Testis (tissue), 3 donors: ENCODE data around the gene SCGN. TPM values are rescaled to one million over a fixed set of nuclear protein-coding genes. Genes with fewer than 3 reads are reported as not detected.
A peak's percentile ranks its signal among the peaks of the same experiment; 100 is the strongest.

Experiments used
- DNase-seq: peaks from one replicate; pipeline ENCODE4 v3.0.0-alpha.2; 2019
- H3K27ac ChIP-seq, 2 donors: fragments of 200-600 bp; sonication (generic); one replicate each; pipeline ENCODE4 v1.5.1; 2019
- H3K27me3 ChIP-seq: fragments of 200-600 bp; sonication (generic); one replicate; pipeline ENCODE4 v1.5.1; 2019
- H3K36me3 ChIP-seq: fragments of 200-600 bp; sonication (generic); one replicate; pipeline ENCODE4 v1.5.1; 2017; ENCODE audit warnings: low read depth; ENCODE audit errors: missing control alignments
- H3K4me1 ChIP-seq: fragments of 200-600 bp; sonication (generic); one replicate; pipeline ENCODE4 v1.5.1; 2019
- H3K4me3 ChIP-seq, 2 donors: fragments of 200-600 bp; sonication (generic); one replicate each; pipeline ENCODE4 v1.5.1; 2017 to 2019
- H3K9me3 ChIP-seq: fragments of 200-600 bp; sonication (generic); one replicate; pipeline ENCODE4 v1.5.1; 2017
- POLR2A ChIP-seq: fragments of 450-650 bp; IDR thresholded peaks from one replicate; pipeline ENCODE4 v1.6.1; 2017; ENCODE audit warnings: antibody characterized with exemption, mild to moderate bottlenecking, moderate library complexity
- WGBS, 2 donors: methylation state at CpG; one replicate each; pipeline ENCODE4 v1.1.5; 2018; 5-methylcytosine and 5-hydroxymethylcytosine counted together
- intact Hi-C: fragments of 100-400 bp; cut with DNase I; formaldehyde crosslinking; loops from one replicate; pipeline ENCODE4 v1.15.1; 2023; ENCODE audit warnings: low total_unique reads
- polyA plus RNA-seq: library from polyadenylated mRNA; stranded (reverse); fragments of 350-450 nt; fragmentation: Illumina TruSeq; extraction: RNeasy Lipid Tissue Mini Kit (QIAGEN cat#74804); gene quantifications from one replicate; pipeline ENCODE4 v1.2.3, GENCODE V29; 2014; ENCODE audit warnings: low read depth, low replicate concordance; ENCODE audit not compliant: insufficient read depth
- total RNA-seq, 2 donors: library from RNA; depleted of rRNA; stranded (reverse); fragments of >200 nt; gene quantifications; one replicate each; pipeline ENCODE4 v1.2.3, GENCODE V29; 2016
- TF ChIP-seq, protein P1 (sequence below), 3 experiments: fragments of 450-650 bp in 2 of 3; fragments of 200-600 bp in 1 of 3; sonication (generic) in 1 of 3; IDR thresholded peaks; one replicate each; pipeline ENCODE4 v1.5.1; 2016 to 2019; ENCODE audit warnings: antibody characterized with exemption in 3 of 3, mild to moderate bottlenecking in 2 of 3, moderate library complexity in 1 of 3

Gene SCGN
- total and polyA plus RNA-seq, 3 donors from 2014 or later, result 0.37 to 2.0 (median 0.73) TPM

- Histone ChIP-seq H3K36me3 (no peaks in the 10 kb centered on the region), H3K4me1 (no peaks in the 10 kb centered on the region), H3K27ac (no peak overlapping the region), H3K27me3 (no peaks in the 10 kb centered on the region), H3K9me3 (no peaks in the 10 kb centered on the region), H3K4me3 (no peak overlapping the region)
- no peak for TF ChIP-seq POLR2A
- TF ChIP-seq, protein P1, sequence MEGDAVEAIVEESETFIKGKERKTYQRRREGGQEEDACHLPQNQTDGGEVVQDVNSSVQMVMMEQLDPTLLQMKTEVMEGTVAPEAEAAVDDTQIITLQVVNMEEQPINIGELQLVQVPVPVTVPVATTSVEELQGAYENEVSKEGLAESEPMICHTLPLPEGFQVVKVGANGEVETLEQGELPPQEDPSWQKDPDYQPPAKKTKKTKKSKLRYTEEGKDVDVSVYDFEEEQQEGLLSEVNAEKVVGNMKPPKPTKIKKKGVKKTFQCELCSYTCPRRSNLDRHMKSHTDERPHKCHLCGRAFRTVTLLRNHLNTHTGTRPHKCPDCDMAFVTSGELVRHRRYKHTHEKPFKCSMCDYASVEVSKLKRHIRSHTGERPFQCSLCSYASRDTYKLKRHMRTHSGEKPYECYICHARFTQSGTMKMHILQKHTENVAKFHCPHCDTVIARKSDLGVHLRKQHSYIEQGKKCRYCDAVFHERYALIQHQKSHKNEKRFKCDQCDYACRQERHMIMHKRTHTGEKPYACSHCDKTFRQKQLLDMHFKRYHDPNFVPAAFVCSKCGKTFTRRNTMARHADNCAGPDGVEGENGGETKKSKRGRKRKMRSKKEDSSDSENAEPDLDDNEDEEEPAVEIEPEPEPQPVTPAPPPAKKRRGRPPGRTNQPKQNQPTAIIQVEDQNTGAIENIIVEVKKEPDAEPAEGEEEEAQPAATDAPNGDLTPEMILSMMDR (IDR thresholded peaks at IDR 0.05), result no peak
- DNase-seq, result no peak
- 80 to 87% methylated on average over 6 of the region's 6 CpGs for WGBS, 2 donors
- intact Hi-C loops, result no loop called here
These were observed 54.4 kb downstream of the SCGN start for GRCh38 chr6:25706314-25707014.

DNA sequence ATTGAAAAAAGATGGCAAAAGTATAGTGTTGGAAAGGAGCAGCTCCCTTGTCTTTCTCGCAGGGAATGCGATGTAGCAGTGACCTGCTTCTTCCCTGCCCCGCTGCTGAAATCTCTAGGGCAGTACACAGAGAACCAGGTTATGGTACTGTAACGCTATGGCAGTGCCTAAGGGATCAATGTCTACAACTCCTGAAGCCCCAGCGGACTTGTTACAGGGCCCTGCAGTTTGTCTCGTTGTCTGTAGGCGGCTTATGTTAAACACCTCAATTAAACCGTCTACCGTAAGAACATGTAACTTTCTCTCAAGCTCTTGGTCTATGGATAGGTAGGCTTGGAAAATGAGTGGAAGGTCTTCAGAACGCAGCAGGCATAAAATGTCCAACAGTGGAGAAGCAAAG, 57.7 kb downstream of the SCGN start:
- Histone ChIP-seq H3K27ac (no peak overlapping the region), H3K4me1 (no peaks in the 10 kb centered on the region), H3K9me3 (no peaks in the 10 kb centered on the region), H3K4me3 (peak overlapping the region in 1 of 2 donors; percentile 20), H3K27me3 (no peaks in the 10 kb centered on the region), H3K36me3 (no peaks in the 10 kb centered on the region)
- DNase-seq, result no peak
- WGBS, 2 donors, result 59 to 85% methylated on average over 10 of the region's 10 CpGs
- intact Hi-C loops, result no loop called here
- TF ChIP-seq, protein P1 (IDR thresholded peaks at IDR 0.05), result no peak
- no peak for TF ChIP-seq POLR2A

DNA sequence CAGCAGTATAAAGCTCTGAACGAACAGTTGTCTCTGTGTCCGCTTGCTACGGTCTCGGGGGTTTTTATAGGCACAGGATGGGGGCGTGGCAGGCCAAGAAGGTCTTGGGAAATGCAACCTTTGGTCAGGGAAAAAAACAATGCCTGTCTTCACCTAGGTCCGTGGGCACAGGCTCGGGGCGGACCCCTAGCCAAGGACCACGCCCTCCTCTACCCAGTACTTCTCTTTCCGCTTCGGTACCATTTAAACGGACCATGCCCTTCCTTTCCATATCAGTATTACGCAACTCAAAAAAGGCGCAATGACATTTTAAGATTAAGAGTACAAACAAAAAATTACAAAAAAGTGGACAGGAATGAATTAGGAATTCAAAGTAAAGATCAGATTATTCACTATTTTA, 58.3 kb downstream of the SCGN start:
- H3K9me3 ChIP-seq, result no peaks in the 10 kb centered on the region
- no peaks in the 10 kb centered on the region for H3K27me3 ChIP-seq
- H3K4me3 ChIP-seq, result peak overlapping the region in 1 of 2 donors; percentile 20
- no peak for TF ChIP-seq POLR2A
- TF ChIP-seq, protein P1 (IDR thresholded peaks at IDR 0.05), result no peak
- intact Hi-C loops, result no loop called here
- H3K4me1 ChIP-seq, result no peaks in the 10 kb centered on the region
- DNase-seq, result peak; percentile 84
- no peak overlapping the region for H3K27ac ChIP-seq
- WGBS, 2 donors, result 53 to 54% methylated on average over 13 to 14 of the region's 14 CpGs
- no peaks in the 10 kb centered on the region for H3K36me3 ChIP-seq

GRCh38 chr6:25713824-25714223, 61.8 kb downstream of the SCGN start:
- no peak for TF ChIP-seq POLR2A
- TF ChIP-seq, protein P1 (IDR thresholded peaks at IDR 0.05), result no peak
- no peaks in the 10 kb centered on the region for H3K27me3 ChIP-seq
- H3K27ac ChIP-seq, result no peak overlapping the region
- H3K4me3 ChIP-seq, result no peak overlapping the region
- H3K9me3 ChIP-seq, result no peaks in the 10 kb centered on the region
- 38 to 47% methylated on average over 1 of the region's 1 CpG for WGBS, 2 donors
- no peaks in the 10 kb centered on the region for H3K4me1 ChIP-seq
- H3K36me3 ChIP-seq, result no peaks in the 10 kb centered on the region
- DNase-seq, result no peak
- intact Hi-C loops, result no loop called here

GRCh38 chr6:25714765-25715164, 62.8 kb downstream of the SCGN start:
- Histone ChIP-seq H3K4me1 (no peaks in the 10 kb centered on the region), H3K4me3 (no peak overlapping the region), H3K27me3 (no peaks in the 10 kb centered on the region), H3K27ac (no peak overlapping the region), H3K9me3 (no peaks in the 10 kb centered on the region), H3K36me3 (no peaks in the 10 kb centered on the region)
- intact Hi-C loops, result no loop called here
- DNase-seq, result no peak
- 66 to 71% methylated on average over 3 of the region's 3 CpGs for WGBS, 2 donors
- TF ChIP-seq POLR2A, result no peak
- TF ChIP-seq, protein P1 (IDR thresholded peaks at IDR 0.05), result no peak
